ENCODE data around the gene CIB2. TPM values are rescaled to one million over a fixed set of nuclear protein-coding genes. Genes with fewer than 3 reads are reported as not detected.

Gene CIB2
- total RNA-seq, 1 experiment from 2014 or later, result 43.2 TPM

DNA sequence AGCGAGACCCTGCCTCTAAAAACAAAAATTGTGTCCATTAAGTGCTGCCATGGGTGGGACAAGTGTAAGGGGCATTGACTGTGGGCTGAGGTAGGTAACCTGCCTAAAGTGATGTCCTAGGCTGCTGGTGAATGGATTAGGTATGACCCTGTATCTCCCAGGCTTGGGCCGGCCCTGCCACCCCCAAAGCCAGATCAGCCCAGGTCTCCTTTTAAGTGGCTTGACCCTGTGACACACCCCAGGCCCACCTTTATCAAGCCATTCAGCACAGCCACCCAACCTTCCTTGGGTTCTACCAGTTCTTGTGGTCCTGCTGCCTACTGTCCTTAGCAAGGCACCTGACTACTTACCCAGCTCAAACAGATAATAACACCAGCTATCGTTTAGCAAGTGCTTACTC, 18.7 kb downstream of the CIB2 start:
- H3K27ac Mint-ChIP-seq, result no peak overlapping the region
- no peak overlapping the region for H3K23ac ChIP-seq (ENCODE audit: insufficient read length, low read depth, low read length)
- no peak overlapping the region for H2AFZ ChIP-seq (ENCODE audit: low read length)
- no peak overlapping the region for H2BK120ac ChIP-seq (ENCODE audit: low read depth, low read length, poor library complexity, severe bottlenecking)
- TF ChIP-seq, protein P1, sequence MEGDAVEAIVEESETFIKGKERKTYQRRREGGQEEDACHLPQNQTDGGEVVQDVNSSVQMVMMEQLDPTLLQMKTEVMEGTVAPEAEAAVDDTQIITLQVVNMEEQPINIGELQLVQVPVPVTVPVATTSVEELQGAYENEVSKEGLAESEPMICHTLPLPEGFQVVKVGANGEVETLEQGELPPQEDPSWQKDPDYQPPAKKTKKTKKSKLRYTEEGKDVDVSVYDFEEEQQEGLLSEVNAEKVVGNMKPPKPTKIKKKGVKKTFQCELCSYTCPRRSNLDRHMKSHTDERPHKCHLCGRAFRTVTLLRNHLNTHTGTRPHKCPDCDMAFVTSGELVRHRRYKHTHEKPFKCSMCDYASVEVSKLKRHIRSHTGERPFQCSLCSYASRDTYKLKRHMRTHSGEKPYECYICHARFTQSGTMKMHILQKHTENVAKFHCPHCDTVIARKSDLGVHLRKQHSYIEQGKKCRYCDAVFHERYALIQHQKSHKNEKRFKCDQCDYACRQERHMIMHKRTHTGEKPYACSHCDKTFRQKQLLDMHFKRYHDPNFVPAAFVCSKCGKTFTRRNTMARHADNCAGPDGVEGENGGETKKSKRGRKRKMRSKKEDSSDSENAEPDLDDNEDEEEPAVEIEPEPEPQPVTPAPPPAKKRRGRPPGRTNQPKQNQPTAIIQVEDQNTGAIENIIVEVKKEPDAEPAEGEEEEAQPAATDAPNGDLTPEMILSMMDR (conservative IDR thresholded peaks at IDR 0.05), result no peak
- no peak overlapping the region for H3K9ac ChIP-seq (ENCODE audit: extremely low read depth, insufficient read length, low read length)
- H4K8ac ChIP-seq (replicated peaks; ENCODE audit: insufficient read length, low read depth, low read length), result no peak overlapping the region
- H3K9me3 ChIP-seq (ENCODE audit: control insufficient read depth, low read depth, low read length), result no peaks in the 10 kb centered on the region
- H3K27ac ChIP-seq (ENCODE audit: insufficient read length, low read depth, low read length), result no peak overlapping the region
- no peak overlapping the region for H3K4me2 ChIP-seq (ENCODE audit: insufficient read depth, insufficient read length, low read length)
- no peaks in the 10 kb centered on the region for H3K27me3 ChIP-seq (ENCODE audit: insufficient read depth, low read length)
- H3K4ac ChIP-seq (ENCODE audit: low read depth, low read length), result no peak overlapping the region
- no peak for DNase-seq
- no peaks in the 10 kb centered on the region for H4K20me1 ChIP-seq (ENCODE audit: control insufficient read depth, insufficient read depth, insufficient read length)
- no peaks in the 10 kb centered on the region; a peak in 1 of 7 replicates for H3K36me3 Mint-ChIP-seq (ENCODE audit: insufficient read depth in 1 of 3, low read depth in 3 of 3)
- H3K56ac ChIP-seq (ENCODE audit: insufficient read length, low read depth, low read length), result no peak overlapping the region
- H3K79me1 ChIP-seq (ENCODE audit: insufficient read depth, low read depth, low read length, poor library complexity, severe bottlenecking), result no peaks in the 10 kb centered on the region
- H3K18ac ChIP-seq (ENCODE audit: insufficient read length, low read depth, low read length), result no peak overlapping the region
- H2BK20ac ChIP-seq (ENCODE audit: low read depth, low read length, poor library complexity, severe bottlenecking), result no peak overlapping the region
- no peak overlapping the region for H3K4me3 Mint-ChIP-seq
- H3K9me3 Mint-ChIP-seq, result no peaks in the 10 kb centered on the region
- no peak overlapping the region for H4K5ac ChIP-seq (ENCODE audit: insufficient read length, low read depth, low read length)
- H3K79me2 ChIP-seq (ENCODE audit: insufficient read depth, low read length), result no peaks in the 10 kb centered on the region
- no peak overlapping the region for H2BK12ac ChIP-seq (ENCODE audit: insufficient read length, low read depth, low read length)
- no peak overlapping the region for H2AK5ac ChIP-seq (ENCODE audit: insufficient read length, low read length)
- H3K23me2 ChIP-seq (ENCODE audit: insufficient read length, low read depth, low read length, poor library complexity, severe bottlenecking), result no peaks in the 10 kb centered on the region
- H3T11ph ChIP-seq (ENCODE audit: low read length), result no peak overlapping the region
- H4K91ac ChIP-seq (ENCODE audit: insufficient read length, low read depth, low read length), result no peak overlapping the region
- peaks cover 3 to 11% of the 10 kb centered on the region in 2 experiments; a peak in 2 of 4 replicates for H3K4me1 Mint-ChIP-seq
- no peak overlapping the region for H2BK5ac ChIP-seq (ENCODE audit: insufficient read length, low read length)
- no CpG with 5 or more reads among the region's 3 CpGs for WGBS (ENCODE audit: extremely low coverage, insufficient read length, low lambda C conversion rate)
- H3K27me3 Mint-ChIP-seq (ENCODE audit: low read depth), result no peaks in the 10 kb centered on the region
- no peak overlapping the region for H3K14ac ChIP-seq (ENCODE audit: insufficient read depth, low read length)
- no peak overlapping the region for H2BK15ac ChIP-seq (ENCODE audit: low read depth, low read length)
- H3K4me1 ChIP-seq (ENCODE audit: insufficient read depth, low read length), result no peaks in the 10 kb centered on the region; the same call in 1 of the 2 replicates
